Globus pallidus (tissue), 1 donor: Measurements from ENCODE around the gene GFRA1.
A peak's percentile ranks its signal among the peaks of the same experiment; 100 is the strongest.

Source experiments
- DNase-seq: peaks from one replicate; pipeline ENCODE4 v3.0.0-alpha.2; 2015; ENCODE audit warnings: low spot score

Gene GFRA1

GRCh38 chr10:116272440-116273283 is at the start of gene GFRA1:
Gene GFRA1 (minus strand): TSS chr10:116273206. CDS start chr10:116272029, 1,177 bp downstream.
- DNase-seq, result no peak

DNA sequence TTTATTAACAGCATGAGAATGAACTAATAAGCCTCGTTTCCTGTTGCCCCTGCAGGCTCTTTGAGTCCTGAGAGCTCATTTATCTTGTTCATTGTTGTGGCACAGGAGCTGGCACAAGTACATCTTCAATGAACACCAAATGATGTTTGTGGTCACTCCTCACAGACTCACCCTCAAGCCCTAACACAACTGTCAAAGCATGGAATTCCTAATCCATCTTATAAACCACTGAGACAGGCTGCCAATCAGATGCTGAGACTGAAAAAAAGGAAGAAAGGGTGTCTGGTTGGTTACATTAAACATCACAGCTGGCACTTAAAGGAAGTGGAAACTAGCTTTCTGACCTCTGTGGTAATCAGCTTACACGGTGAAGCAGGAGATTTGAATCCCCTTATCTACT is 43.5 kb upstream of the GFRA1 start:
- DNase-seq, result peak; percentile 0

- DNase-seq, result no peak
Measured at GRCh38 chr10:116312548-116312947, 39.5 kb upstream of the GFRA1 start.

- no peak for DNase-seq
Measured at GRCh38 chr10:116311706-116312490, 38.9 kb upstream of the GFRA1 start.

DNA sequence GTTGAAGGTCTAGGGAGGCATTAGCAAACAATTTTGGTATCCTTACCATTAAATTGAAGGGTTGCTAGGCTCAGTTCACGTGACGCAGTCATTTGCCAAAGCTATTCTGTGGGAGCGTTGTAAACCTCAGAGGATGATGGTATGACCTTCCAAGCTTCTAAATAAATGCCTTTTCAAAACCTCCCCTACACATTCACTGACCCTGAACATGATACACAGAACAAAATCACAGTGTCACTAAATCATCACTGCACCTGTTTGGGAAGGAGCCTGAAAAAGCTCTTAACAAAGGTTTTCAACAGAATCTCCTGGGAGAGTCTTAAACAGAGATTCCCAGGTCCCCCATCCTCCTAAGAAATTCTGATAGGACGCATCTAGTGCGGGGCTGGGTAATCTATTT is 38.0 kb upstream of the GFRA1 start:
- no peak for DNase-seq

DNA sequence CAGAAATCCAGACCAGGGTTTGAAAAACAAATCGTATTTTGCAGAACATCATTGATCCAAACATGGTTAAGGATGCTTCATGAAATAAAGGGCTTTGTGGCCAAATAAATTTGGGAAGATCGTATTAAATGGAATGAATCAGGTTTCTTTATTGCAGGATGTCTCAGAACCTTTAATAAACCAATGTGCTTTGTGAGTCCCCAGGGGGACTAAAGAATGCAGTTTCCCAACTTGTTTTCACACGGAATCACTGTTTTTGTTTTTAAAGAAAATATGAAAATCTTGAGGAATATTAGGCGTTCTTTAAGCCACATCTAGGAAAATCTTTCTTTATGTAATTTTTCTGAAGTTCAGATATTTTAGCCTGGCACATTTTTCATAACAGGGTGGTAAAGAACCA is 34.4 kb upstream of the GFRA1 start:
- DNase-seq, result no peak

DNA sequence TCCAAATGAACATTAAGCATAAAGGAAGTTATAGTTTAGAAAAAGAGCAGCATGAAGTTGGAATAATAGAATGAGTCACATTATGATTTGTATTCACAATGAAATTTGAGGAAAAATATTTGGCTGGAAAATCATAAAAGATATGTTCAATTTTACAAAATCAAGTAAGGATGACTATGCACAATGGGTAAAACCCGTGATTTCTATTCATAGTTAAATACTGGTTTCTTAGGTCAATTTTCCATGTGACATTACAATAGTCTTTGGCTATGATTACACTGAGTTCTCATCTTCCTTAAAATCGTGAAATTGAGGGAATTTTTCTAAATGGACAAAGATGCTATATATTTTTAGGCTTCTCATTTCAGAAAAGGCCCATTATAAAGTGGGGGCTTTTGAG is 33.8 kb upstream of the GFRA1 start:
- DNase-seq, result no peak

DNA sequence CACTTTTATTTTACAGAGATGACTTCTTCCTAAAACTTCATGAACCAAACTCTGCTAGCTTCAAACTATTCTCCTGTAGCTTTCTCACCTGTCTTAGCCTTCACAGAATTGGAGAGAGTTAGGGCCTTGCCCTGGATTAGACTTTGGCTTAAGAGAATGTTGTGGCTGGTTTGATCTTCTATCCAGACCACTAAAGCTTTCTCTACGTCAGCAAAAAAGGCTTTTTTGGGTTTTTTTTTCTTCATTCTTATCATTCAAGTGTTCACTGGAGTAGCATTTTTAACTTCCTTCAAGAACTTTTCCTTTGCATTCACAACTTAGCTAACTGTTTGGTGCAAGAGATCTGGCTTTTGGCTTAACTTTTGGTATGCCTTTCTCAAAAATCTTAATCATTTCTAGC is 31.9 kb upstream of the GFRA1 start:
- DNase-seq, result no peak

- DNase-seq, result no peak
Measured at GRCh38 chr10:116300542-116300941, 27.5 kb upstream of the GFRA1 start.

DNA sequence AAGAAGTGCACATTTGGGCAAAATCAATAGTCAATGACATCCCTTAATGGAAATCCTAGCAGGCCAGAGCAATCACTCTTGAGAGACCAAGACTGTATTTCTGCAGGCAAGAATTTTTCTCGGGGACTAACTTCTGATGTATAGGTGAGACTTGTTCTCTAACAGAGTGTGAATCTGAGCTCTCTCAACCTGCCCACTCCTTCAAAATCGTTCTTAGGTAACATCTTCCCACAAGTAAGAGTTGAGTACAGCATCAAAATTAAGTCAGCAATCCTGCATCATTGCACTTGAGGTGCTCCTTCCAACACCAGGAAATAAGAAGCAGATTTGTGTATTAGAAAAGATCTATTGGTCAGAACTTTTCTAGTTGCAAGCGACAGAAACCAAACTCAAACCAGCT is 25.6 kb upstream of the GFRA1 start:
- DNase-seq, result no peak

GRCh38 chr10:116296291-116296721 is 23.3 kb upstream of the GFRA1 start:
- DNase-seq, result no peak

GRCh38 chr10:116292493-116292892 is 19.5 kb upstream of the GFRA1 start:
- DNase-seq, result no peak

- no peak for DNase-seq
Measured at GRCh38 chr10:116289652-116290051, 16.6 kb upstream of the GFRA1 start.

GRCh38 chr10:116287906-116288501 is 15.0 kb upstream of the GFRA1 start:
- peak; percentile 61 for DNase-seq

GRCh38 chr10:116286626-116287200 is 13.7 kb upstream of the GFRA1 start:
- no peak for DNase-seq

GRCh38 chr10:116281775-116282174 is 8.8 kb upstream of the GFRA1 start:
- DNase-seq, result no peak

DNA sequence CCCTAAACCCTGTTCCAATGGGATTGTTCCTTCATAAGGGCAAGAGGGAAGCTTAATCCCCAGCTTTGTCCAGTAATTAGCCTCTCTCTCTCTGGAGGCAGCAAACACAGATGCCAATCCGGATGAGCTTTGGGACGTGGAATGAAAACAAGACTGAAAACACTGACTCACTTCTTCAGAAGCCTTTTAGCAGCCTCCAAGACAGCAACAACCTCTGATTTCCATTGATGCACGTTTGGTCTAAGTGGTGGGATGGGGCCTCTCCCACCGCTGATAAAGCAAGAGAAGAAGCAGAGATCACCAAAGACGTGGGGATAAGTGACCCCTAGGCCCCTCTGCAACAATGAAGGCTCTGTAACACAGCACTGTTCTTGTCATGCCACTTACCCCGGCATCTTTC is 5.8 kb upstream of the GFRA1 start:
- DNase-seq, result no peak

DNA sequence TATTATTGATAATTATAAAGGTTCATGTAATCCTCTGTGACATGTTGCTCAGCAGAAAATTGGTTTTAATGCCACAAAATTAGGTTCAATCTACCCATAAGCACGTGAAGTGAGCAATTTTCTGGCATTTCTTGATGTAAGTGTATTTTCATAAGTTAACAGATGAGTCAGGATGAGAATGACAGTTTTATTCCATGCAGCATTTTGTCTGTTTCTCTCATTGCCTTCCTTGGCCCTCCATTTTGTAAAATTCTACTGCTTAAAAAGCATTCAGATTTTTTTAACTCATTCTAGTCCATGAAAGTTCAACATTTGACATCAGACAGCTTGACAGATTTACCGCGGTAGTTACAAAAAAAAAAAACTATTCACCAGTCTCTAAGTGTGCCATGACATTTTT is 4.0 kb upstream of the GFRA1 start:
- no peak for DNase-seq

- DNase-seq, result no peak
Measured at GRCh38 chr10:116274064-116274904, 1.3 kb upstream of the GFRA1 start.

GRCh38 chr10:116271593-116272439 is 1.2 kb downstream of the GFRA1 start:
- no peak for DNase-seq
